GM19463 (cell line): Measurements from ENCODE around the gene TUBB4A.

Experiments used
- ATAC-seq: cut with Tn5 transposase; IDR thresholded peaks from one replicate; pipeline ENCODE4 v1.9.1; 2021; ENCODE audit warnings: mild to moderate bottlenecking, moderate library complexity; ENCODE audit not compliant: unreplicated experiment

Gene TUBB4A

DNA sequence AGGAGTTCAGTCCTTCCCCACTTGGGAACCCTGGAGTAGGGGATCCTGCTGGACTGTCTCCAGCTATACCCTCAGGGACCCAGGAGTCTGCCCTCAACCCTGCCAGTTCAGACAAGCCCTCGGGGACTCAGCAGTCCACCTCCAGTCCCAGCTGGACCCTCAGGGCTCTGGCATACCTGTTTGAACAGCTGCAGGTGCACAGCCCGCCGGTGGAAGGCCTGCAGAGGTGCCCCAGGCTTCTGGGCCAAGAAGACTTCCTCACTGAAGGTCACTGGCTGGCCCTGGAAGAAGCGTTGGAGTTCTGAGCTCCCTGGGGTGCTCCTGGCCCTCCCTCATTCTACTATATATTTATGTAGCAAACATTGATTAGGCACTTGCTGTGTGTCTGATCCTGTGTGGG is 29.4 kb downstream of the TUBB4A start:
- ATAC-seq, result no peak

DNA sequence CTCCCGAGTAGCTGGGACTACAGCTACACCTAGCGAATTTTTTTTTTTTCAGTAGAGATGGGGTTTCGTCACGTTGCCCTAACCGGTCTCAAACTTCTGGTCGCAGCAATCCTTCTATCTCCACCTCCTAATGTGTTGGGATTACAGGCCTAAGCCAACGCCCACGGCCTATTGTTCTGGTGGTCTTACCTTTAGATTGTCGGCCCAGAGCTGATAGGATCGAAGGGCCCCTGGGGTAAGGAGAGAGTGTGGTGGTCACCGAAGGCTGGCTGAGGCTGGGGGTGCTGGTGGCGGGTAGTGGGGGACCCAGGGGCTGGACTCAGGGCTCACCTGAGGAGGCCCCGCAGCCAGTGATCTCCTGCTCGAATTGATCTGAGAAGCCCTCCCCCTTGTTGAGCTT is 31.0 kb downstream of the TUBB4A start:
- no peak for ATAC-seq

DNA sequence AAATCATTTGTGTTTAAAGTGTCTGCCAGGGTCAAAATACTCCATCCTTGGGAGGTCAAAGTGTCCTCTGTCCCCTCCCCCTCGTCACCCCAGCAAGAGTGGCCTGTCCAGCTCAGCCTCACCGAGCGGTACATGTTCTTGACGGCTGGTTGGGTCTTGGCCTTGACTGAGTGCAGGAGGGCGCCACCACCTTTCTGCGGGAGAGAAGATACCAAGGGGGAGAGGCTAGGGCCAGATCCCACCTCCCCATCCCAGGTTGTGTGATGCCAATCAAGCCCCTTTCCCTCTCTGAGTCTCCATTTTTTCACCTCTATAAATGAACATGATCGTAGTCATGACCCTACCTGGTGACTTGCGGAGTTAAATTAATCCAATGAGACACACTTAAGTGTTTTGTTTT is 31.9 kb downstream of the TUBB4A start:
- ATAC-seq, result no peak

DNA sequence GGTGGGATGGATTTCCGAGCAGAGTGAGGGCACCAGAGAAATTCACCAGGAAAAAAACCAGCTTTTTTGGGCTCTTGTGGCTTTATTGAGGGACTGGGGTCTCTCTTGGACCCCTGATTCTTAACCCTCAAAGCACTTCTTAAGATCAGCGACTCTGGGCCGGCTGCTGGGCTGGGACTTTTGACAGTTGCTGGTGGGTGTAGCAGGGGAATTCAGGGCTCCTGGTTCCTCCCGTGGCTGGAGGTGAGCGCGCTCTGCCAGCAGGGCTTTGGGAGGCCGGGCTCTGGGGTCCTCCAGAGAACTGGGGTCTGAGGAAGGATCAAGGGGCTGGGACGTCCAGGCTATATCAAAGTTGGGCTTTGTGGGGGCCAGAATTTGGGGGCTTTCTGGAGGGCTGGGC is 34.7 kb downstream of the TUBB4A start:
- ATAC-seq, result no peak

DNA sequence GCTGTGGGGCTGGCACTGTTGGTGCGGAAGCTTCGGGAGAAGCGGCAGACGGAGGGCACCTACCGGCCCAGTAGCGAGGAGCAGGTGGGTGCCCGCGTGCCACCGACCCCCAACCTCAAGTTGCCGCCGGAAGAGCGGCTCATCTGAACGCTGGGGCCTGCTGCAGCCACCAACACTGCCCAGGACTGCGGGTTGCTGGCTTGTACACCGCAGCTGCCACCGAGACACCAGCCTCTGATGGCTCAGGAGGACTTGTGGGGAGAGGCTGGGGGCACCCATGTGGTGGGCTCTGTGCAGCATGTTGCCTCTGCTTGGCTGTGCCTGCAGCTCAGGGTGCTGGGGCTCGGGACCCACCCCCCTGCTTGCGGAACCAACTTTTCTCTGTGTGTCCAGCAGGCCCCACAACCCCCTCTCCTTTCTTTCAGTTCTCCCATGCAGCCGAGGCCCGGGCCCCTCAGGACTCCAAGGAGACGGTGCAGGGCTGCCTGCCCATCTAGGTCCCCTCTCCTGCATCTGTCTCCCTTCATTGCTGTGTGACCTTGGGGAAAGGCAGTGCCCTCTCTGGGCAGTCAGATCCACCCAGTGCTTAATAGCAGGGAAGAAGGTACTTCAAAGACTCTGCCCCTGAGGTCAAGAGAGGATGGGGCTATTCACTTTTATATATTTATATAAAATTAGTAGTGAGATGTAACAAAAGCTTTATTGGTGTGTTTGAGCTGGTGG is 35.4 kb downstream of the TUBB4A start:
- ATAC-seq, result no peak

DNA sequence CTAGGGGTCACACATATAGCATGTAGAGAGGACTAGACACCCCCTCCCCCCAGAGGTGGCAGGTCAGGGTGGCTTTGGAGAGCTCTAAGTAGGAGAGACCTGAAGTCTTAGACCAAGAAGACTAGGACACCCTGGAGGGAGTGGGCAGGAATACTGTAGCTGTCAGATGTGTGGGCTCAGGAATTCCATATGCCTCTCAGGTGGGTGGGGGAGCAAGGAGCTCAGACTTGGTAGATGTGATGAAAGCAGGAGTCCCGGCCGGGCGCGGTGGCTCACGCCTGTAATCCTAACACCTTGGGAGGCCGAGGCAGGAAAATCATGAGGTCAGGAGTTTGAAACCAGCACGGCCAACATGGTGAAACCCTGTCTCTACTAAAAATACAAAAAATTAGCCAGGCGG is 36.4 kb downstream of the TUBB4A start:
- no peak for ATAC-seq

DNA sequence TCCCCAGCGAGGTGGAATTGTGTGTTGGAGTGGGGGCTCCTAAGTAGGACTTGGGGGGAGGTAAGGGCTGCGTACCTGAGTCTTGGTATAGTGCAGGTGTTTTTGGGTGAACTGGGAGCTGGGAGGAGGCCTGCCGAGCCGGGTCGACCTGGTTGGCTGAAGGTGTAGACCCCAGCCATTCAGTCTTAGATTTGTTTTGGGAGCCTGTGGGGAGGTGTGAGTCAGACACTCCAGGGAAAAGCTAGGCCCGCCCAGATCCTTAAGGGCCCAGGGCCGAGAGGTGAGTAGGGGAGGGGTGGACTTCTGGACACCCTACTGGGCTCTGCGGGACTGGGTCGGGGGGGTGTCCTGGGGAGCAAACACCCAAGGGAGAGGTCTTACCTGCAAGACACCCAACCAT is 37.1 kb downstream of the TUBB4A start:
- ATAC-seq, result no peak

DNA sequence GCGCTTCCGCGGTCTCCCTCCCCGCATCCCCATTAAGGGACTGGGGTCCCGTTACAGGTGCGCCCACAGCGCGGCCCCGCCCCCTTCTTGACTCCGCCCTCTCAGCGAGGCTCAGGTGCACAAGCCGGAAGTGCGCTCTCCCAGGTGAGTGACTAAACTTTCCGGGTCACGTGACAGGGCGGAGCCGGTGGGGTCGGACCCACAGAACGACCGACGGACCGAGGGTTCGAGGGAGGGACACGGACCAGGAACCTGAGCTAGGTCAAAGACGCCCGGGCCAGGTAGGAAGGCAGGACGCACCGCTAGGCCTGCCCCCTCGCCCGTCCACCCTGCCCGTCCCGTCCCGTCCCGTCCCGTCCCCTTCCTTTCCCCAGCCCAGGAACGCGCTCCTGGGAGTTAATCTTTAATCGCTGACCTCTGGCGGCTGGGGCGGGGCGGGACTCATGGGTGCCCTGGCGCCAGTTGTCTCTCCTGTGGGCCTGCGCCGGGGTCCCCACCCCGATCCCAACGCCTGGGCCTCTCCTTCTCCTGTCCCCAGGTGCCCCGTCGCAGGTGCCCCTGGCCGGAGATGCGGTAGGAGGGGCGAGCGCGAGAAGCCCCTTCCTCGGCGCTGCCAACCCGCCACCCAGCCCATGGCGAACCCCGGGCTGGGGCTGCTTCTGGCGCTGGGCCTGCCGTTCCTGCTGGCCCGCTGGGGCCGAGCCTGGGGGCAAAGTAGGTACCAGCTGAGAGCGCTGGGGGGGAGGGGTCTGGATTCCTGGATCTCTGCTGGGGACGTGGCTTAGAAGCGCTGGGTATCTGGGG is 37.8 kb downstream of the TUBB4A start, which contains the start of gene CRB3:
CRB3 (plus strand) TSS at position 202 of the 804 bp plus-strand sequence; CDS start at position 633, 431 bp downstream.
- no peak for ATAC-seq

DNA sequence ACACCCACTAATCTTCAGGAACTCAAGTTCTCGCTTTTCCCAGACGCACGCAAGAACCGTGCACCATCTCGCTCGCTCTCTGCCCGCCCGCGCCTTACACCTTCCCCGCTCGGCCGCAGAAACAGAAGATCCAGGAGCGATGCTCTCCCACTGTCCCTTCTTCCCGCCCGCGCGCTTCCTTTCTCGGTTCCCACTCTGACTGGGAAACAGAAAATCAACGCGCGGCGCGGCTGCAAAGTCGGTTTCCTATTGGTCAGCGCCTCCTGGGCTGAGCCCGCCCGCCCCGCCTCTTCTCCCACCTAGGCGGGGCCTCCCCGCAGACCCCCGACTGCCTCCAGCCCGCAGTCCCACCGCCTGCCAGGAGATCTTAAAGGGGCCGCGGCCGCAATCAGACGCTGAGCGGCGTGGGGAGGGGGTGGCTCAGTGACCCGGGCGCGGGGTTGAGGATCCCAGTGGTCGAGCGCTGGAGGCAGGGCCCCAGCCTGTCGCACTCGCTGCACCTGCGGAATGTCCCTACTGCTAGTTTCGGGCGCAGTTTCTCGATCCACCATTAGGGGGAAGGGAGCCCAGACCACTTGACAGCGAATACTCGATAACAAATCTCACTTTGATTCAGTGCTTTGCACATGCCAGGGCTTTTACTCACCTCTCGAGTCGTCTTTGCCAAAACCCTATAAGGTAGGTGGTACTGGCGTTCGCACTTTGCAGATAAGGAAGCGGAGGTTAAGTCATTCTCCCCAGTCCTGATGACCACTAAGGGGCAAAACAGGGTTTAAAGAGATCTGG is 41.8 kb downstream of the TUBB4A start:
- ATAC-seq, result peak; percentile 80

DNA sequence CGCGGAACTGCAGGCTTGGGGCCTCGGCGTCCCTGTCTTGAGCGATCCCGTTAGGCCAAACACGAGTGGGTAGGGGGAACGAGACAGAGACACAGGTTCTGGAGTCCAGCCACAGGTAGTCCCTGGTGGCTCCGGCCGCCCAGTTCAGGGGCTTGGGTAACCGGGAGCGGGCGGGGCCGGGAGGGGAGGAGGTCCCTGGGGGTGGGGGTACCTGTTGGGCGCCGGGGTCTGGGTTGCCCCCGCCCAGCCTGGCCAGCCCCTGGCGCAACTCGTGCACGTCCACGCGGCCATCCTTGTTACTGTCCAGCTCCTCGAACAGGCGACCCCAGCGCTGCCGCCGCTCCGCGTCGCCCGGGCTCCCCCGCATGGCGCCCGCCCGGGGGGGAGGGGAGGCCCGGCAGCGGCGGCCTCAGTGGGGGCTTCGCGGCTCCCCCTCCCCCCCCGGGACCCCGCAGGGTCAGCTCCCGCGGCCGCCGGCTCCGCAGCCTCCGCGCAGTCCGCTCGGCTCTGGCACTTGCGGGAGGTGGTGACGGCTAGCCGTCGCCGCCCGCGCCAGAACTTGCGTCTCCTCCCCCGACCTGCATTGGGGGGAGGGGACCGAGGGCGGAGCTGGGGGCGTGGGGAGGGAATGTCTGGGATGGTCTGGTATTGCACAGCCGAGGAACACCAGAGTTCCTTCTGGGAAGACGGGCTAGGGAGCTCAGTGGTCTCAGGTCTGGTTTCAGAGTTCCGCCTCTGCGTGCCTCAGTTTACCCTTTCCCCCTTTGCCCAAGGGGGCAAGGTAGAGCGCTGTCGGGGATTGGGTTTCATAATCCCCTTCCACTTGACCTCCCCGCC is 42.6 kb downstream of the TUBB4A start, which contains the start of gene SLC25A23:
SLC25A23 (minus strand) TSS at position 531 of the 837 bp plus-strand sequence; CDS start at position 367, 164 bp downstream.
- no peak for ATAC-seq

DNA sequence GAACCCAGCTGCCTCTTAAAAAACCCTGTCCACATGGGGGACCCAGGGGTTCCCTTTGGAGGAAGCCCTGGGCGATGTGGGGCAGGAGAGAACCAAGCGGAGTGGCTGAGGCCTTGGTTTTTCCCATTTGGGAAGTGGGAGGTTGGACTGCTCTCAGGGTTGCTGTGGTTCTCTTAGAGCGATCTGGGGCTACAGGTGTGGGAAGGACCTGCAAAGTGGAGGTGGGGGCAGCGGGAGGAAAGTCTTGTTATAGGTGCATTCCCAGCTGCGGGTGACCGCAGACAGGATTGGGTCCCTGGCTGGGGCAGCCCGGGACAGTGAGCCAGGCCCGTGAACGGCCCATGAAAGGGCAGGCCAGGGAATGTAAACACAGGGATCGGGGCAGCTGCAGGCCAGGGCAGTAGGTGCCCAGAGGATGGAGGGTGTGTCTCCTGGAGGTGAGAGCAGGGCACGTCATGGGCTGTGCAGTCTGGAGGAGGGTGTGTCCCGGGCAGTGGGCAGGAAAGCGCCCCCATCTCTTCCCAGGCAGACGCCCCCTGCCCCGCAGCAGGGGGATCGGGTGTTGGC is 43.3 kb downstream of the TUBB4A start:
- ATAC-seq, result no peak

DNA sequence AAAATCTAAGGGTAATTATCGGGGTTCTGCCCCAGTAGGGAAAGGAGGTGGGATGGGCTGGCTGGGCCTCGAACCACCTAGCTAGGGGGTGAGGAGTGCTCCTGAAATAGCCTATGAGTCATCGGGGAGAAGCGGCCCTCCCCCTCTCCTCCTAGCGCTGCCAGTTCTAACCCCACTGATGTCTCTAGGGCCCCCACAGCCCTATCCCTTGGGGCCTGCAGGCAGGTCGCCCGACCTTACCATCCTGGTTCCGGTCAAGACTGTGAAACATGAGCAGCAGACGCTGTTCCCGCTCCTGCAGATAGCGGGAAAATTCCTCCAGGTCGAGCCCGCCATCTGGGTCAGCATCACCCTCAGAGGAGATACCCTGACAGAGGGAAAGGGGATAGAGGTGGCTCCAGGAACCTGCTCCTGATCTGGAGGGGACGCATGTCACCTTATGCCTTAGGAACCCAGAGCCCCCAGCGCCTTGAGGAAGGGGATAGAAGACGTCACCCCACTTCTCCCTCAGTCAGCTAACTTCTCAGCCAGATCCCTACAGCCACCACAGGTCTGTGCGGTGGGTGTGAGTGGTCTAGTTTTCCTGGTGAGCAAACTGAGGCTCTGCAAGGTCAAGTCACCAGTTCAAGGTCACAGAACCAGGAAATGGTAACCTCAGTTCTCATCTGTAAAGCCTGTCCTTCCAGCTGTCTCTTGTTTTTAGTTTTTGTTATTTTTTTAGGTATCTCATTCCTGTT is 44.0 kb downstream of the TUBB4A start:
- ATAC-seq, result no peak

DNA sequence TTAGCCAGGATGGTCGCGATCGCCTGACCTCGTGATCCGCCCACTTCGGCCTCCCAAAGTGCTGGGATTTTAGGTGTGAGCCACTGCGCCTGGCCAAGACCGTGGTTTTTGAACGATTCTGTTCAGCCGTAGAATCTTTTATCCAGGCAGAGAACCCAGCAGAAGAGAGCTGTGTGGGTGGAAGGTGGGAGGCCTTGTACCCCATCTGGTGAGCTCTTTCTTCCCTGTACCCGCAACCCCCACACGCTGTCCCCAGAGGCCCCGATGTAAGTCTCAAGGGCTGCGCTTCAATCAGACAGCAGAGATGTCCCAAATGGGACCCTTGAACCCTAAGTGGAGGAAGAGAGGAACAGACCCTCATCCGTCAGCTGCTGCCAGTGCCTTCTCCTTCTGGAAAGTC is 46.2 kb downstream of the TUBB4A start:
- no peak for ATAC-seq

DNA sequence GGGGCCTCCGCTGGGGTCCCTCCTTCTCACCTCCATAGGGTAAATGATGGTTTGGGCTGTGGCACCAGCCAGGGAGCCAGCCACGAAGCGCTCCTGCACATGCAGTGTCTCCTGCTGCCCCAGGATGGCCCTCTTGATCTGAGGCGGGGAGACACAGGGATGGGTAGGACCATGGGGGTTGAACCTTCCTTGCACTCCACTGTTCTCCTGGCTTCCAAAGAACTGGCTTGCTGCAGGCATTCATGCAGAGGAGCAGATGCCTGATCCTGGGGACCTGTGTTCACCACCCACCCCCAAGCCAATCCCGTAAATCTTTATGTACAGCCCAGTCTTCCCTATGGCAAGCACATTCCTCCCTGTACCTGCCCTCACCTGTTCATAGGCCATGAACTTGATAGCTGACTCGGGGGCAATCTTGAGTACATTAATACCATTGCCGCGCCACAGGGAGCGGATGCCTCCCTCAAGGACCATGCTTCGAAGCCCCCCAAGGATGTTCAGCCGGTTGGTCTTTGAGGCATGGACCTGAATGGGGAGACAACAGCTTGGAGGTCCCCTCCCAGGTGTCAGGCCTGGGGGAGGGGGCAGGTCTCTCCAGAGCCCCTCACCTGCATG is 48.1 kb downstream of the TUBB4A start:
- no peak for ATAC-seq

DNA sequence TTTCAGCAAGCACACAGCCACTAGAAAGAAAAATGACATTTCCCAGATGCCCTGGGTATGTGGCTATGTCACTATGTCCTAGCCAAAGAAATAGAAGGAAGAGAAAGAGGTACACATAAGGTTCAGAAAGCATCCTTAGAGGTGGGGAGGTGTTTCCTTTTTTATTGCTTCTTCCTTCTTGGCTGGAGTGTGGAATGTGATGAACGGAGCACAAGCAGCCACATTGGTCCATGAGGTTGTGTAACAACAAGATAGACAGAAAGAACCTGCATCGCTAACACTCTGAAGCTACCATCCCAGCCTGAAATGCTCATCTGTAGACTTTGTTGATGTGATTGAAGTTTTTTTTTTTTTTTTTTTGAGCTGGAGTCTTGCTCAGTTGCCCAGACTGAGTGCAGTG is 49.2 kb downstream of the TUBB4A start:
- ATAC-seq, result no peak

DNA sequence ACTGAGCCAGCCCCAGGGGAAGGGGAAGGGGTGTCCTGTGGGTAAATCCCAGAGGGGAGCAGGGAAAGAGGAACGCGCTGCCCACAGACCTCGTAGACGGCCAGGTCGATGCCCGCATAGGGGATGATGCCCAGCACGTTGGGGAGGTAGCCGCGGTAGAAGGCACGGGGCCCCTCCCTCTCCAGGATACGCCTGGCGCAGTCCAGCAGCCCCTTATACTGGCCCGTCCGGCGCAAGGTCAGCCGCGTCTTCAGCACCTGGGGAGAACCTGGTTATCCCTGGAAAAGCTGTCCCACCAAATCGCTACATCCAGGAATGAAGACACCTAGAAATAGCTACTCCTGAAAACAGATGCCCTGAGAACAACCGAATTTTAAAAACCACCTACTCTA is 49.9 kb downstream of the TUBB4A start:
- no peak for ATAC-seq

DNA sequence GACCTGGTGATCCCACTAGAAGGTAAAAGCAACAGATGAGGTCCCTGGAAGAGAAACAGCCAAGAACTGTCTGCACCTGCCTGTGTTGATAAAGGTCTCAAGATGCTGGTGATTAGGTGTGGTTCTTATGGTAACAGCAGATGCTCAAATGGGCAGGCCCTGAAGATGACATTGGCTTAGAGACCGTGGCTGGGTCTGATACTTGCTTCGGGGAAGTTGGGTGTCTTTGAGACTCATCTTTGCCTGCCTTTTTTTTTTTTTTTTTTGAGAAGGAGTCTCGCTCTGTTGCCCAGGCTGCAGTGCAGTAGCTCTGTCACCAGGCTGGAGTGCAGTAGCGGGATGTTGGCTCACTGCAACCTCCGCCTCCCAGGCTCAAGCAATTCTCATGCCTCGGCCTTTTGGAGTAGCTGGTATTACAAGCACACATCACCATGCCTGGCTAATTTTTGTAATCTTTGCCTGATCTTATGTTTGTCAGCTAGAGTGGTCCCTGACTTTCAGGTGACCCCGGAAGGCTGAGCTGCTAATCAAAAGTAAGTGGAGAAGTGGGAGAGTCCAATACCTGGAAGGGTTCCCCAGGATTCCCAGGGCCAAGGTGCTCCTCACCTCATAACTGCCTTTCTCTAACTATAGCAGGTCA is 50.4 kb downstream of the TUBB4A start:
- ATAC-seq, result no peak

DNA sequence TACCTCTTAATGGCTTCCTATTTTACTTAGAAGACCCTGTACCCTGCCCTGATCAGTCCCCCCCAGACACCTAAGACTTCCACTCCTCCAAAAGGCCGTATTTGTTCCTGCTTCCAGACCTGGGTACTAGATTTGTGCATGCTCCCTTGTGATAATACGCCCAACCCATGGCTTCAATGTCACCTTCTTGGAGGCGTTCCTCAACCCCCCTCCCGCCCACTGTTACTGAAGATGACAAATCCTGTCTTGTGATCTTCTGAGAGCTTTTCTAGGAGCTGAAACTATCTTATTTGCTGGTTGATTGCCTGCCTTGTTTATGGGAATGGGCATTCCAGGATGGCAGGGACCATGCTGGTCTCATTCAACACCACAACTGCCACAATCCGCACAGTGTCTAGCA is 51.9 kb downstream of the TUBB4A start:
- no peak for ATAC-seq

DNA sequence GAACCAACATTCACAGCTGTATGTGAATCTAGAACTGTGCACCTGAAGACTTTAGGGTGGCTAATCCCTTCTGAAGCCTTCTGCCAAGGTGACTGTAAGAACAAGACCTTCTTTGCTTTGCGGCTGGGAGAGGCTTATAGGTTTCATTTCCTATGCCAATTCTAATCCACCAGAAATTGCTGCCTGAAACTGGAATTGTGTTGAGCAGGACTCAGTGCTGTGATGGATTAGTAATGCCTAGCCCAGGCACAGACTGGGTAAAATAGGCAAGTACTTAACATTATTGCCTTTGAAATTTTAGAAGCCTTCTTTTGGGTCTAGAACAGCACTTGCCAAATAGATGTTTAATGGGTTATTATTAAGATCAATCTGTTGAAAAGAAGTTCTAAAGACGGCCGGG is 54.1 kb downstream of the TUBB4A start:
- no peak for ATAC-seq
